ENCODE measurements around the gene F13A1. TPM values are rescaled to one million over a fixed set of nuclear protein-coding genes. Genes with fewer than 3 reads are reported as not detected.
A peak's percentile ranks its signal among the peaks of the same experiment; 100 is the strongest.

F13A1 gene
- total RNA-seq, 2 donors from 2014 or later, result 19.8 to 27.5 TPM

- DNase-seq (peak in 1 of 4 donors; percentile 15), ATAC-seq (no peak)
- 50 to 57% methylated on average over 1 of the region's 1 CpG for WGBS, 2 donors
These were observed 90.2 kb downstream of the F13A1 start for GRCh38 chr6:6230286-6230685.

DNA sequence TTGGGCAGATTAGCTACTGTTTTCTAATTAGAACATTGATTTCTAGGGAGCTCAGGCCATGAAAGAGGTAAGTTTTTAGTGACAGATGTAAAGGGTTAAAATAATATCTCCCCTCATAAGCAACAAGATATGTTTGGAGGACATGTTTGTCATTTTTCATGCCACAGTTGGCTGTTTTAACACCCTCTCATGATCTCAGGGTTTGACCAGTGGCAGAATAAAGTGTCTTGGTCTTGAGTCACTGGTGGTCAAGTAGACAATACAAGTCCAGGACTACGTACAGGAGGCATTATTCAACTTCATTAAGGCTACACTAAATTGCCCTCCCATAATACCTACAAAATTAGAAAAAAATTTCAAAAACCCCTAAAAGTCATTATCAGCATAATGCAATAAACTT, 92.6 kb downstream of the F13A1 start:
- no peak overlapping the region for H3K4me3 ChIP-seq
- WGBS, 2 donors, result 0 to 74% methylated on average over 1 of the region's 1 CpG
- no peaks in the 10 kb centered on the region for H3K36me3 ChIP-seq (replicated peaks in 1 of 2; ENCODE audit: insufficient read depth in 1 of 2, low read depth in 2 of 2)
- DNase-seq (no peak), ATAC-seq (no peak)
- TF ChIP-seq POLR2A (IDR thresholded peaks at IDR 0.05), result no peak
- TF ChIP-seq, protein P1, sequence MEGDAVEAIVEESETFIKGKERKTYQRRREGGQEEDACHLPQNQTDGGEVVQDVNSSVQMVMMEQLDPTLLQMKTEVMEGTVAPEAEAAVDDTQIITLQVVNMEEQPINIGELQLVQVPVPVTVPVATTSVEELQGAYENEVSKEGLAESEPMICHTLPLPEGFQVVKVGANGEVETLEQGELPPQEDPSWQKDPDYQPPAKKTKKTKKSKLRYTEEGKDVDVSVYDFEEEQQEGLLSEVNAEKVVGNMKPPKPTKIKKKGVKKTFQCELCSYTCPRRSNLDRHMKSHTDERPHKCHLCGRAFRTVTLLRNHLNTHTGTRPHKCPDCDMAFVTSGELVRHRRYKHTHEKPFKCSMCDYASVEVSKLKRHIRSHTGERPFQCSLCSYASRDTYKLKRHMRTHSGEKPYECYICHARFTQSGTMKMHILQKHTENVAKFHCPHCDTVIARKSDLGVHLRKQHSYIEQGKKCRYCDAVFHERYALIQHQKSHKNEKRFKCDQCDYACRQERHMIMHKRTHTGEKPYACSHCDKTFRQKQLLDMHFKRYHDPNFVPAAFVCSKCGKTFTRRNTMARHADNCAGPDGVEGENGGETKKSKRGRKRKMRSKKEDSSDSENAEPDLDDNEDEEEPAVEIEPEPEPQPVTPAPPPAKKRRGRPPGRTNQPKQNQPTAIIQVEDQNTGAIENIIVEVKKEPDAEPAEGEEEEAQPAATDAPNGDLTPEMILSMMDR (IDR thresholded peaks at IDR 0.05), result no peak
- no peak overlapping the region for H3K27ac ChIP-seq
- no peaks in the 10 kb centered on the region for H3K9me3 ChIP-seq
- intact Hi-C loops (cut with DNase I), result no loop called here
- no peaks in the 10 kb centered on the region for H3K4me1 ChIP-seq
- H3K27me3 ChIP-seq, result no peaks in the 10 kb centered on the region

More at GRCh38 chr6:6230286-6230685, 90.2 kb downstream of the F13A1 start:
- Histone ChIP-seq H3K4me3 (no peak overlapping the region), H3K27ac (no peak overlapping the region), H3K4me1 (no peaks in the 10 kb centered on the region), H3K9me3 (no peaks in the 10 kb centered on the region), H3K36me3 (replicated peaks in 1 of 2; ENCODE audit: insufficient read depth in 1 of 2, low read depth in 2 of 2) (no peaks in the 10 kb centered on the region), H3K27me3 (no peaks in the 10 kb centered on the region)
- TF ChIP-seq, protein P1 (IDR thresholded peaks at IDR 0.05), result no peak
- TF ChIP-seq POLR2A (IDR thresholded peaks at IDR 0.05), result no peak
- intact Hi-C loops (cut with DNase I), result no loop called here

- intact Hi-C loops (cut with DNase I), result no loop called here
- WGBS, 2 donors, result 24% methylated on average over 2 of the region's 2 CpGs
- TF ChIP-seq, protein P1 (IDR thresholded peaks at IDR 0.05), result no peak
- no peak for TF ChIP-seq POLR2A (IDR thresholded peaks at IDR 0.05)
- Histone ChIP-seq H3K4me3 (no peak overlapping the region), H3K27ac (no peak overlapping the region), H3K36me3 (replicated peaks in 1 of 2; ENCODE audit: insufficient read depth in 1 of 2, low read depth in 2 of 2) (no peaks in the 10 kb centered on the region), H3K4me1 (no peaks in the 10 kb centered on the region), H3K9me3 (no peaks in the 10 kb centered on the region), H3K27me3 (no peaks in the 10 kb centered on the region)
- DNase-seq (no peak), ATAC-seq (no peak)
These were observed 94.5 kb downstream of the F13A1 start for GRCh38 chr6:6225885-6226529.

DNA sequence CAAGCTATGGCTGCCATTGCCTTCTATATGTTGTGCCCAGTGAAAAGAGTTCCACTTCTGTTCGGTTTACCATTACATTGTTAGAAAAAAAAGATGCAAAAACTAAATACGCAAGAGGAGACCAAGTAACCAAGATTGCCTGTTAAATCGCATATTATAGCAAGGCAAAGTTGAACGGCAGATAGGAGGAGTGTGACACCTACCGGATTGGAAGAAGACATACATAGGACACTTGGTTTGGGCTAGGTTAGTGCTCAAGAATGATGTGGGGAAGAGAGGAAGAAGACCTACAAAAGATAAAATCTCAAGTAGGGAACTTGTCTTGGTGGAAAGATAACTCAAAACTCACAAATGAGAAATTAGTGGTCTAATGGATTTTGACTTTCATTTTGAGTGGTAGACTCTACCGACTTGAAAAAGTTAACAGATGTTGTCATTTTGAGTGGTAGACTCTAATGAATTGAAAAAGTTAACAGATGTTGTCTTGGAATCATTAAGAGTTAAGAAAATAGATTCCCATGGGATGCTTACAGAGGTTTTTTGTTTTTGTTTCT, 95.5 kb downstream of the F13A1 start:
- Histone ChIP-seq H3K4me3 (no peak overlapping the region), H3K4me1 (no peaks in the 10 kb centered on the region), H3K27me3 (no peaks in the 10 kb centered on the region), H3K36me3 (replicated peaks in 1 of 2; ENCODE audit: insufficient read depth in 1 of 2, low read depth in 2 of 2) (no peaks in the 10 kb centered on the region), H3K9me3 (no peaks in the 10 kb centered on the region), H3K27ac (no peak overlapping the region)
- ATAC-seq (no peak), DNase-seq (no peak)
- 80 to 84% methylated on average over 6 of the region's 6 CpGs for WGBS, 2 donors
- intact Hi-C loops (cut with DNase I), result no loop called here
- no peak for TF ChIP-seq POLR2A (IDR thresholded peaks at IDR 0.05)
- TF ChIP-seq, protein P1 (IDR thresholded peaks at IDR 0.05), result no peak
